HepG2 (cell line): ENCODE measurements around the gene ENO3. TPM values are rescaled to one million over a fixed set of nuclear protein-coding genes. Genes with fewer than 3 reads are reported as not detected.

Experiments used
- ARNTL ChIP-seq: sonication (generic); formaldehyde crosslinking; IDR thresholded peaks from 2 replicates; pipeline ENCODE4 v1.4.0; 2020; ENCODE audit warnings: mild to moderate bottlenecking, missing genetic modification reagents
- GMEB1 ChIP-seq: sonication (generic); formaldehyde crosslinking; IDR thresholded peaks from 2 replicates; pipeline ENCODE4 v1.5.1; 2020; ENCODE audit warnings: missing genetic modification reagents, mild to moderate bottlenecking, borderline replicate concordance
- HMGXB3 ChIP-seq: sonication (generic); formaldehyde crosslinking; IDR thresholded peaks from 2 replicates; pipeline ENCODE4 v1.4.0; 2020; ENCODE audit warnings: missing genetic modification reagents, borderline replicate concordance
- KIAA2018 ChIP-seq: sonication (generic); formaldehyde crosslinking; IDR thresholded peaks from 2 replicates; pipeline ENCODE4 v1.5.0; 2020; ENCODE audit warnings: mild to moderate bottlenecking, missing genetic modification reagents, borderline replicate concordance
- PATZ1 ChIP-seq: sonication (generic); formaldehyde crosslinking; IDR thresholded peaks from 2 replicates; pipeline ENCODE4 v1.4.0; 2020; ENCODE audit warnings: missing genetic modification reagents
- RBM22 ChIP-seq: fragments of 200-400 bp; formaldehyde crosslinking; optimal IDR thresholded peaks from 2 replicates; pipeline ENCODE3; 2017; ENCODE audit warnings: mild to moderate bottlenecking, low read length, moderate library complexity
- ZMAT3 ChIP-seq: sonication (generic); formaldehyde crosslinking; conservative IDR thresholded peaks from 2 replicates; pipeline ENCODE4 v1.7.0; 2021; ENCODE audit warnings: missing genetic modification reagents
- ZNF282 ChIP-seq: fragments of 450-650 bp; IDR thresholded peaks from 2 replicates; pipeline ENCODE4 v1.6.1; 2018; ENCODE audit not compliant: partially characterized antibody
- ZNF382 ChIP-seq: sonication (generic); formaldehyde crosslinking; IDR thresholded peaks from 2 replicates; pipeline ENCODE4 v1.5.0; 2020; ENCODE audit warnings: missing genetic modification reagents, mild to moderate bottlenecking, borderline replicate concordance
- ZNF563 ChIP-seq: sonication (generic); formaldehyde crosslinking; IDR thresholded peaks from 2 replicates; pipeline ENCODE4 v1.8.0; 2022; ENCODE audit warnings: mild to moderate bottlenecking, moderate library complexity, missing genetic modification reagents
- ZNF709 ChIP-seq: sonication (generic); formaldehyde crosslinking; IDR thresholded peaks from 2 replicates; pipeline ENCODE4 v1.5.0; 2020; ENCODE audit warnings: mild to moderate bottlenecking, missing genetic modification reagents
- polyA plus RNA-seq, 8 experiments: library from polyadenylated mRNA; depleted of rRNA in 3 of 8; stranded (reverse) in 7 of 8; unstranded in 1 of 8; fragments of >200 nt; fragmentation: Illumina TruSeq in 4 of 8; extraction: Trizol in 4 of 8; gene quantifications; 2 replicates each; pipeline versions ENCODE4 v1.2.1 to v1.2.3, GENCODE V29; 2011 to 2016; ENCODE audit warnings: low read depth in 4 of 8, missing spikeins in 1 of 8, mixed read lengths in 1 of 8; ENCODE audit not compliant: insufficient read depth in 1 of 8
- total RNA-seq, 5 experiments: library from RNA; depleted of rRNA; stranded (reverse); fragments of >200 nt; fragmentation: Illumina TruSeq; extraction: Trizol; gene quantifications; 2 replicates each; pipeline ENCODE4 v1.2.3, GENCODE V29; 2016; ENCODE audit warnings: low read depth in 1 of 5

ENO3 gene
- total and polyA plus RNA-seq, 2 of the 13 experiments (the other 11 are each of a cell fraction or from before 2014, with no cell fraction given) = 59.8 to 69.8 TPM

- TF ChIP-seq ZNF563 (no peak), PATZ1 (CRISPR knock-in tag) (peak; percentile 31; the same call in 1 of the 2 replicates), RBM22 (peak; percentile 53), ZMAT3 (CRISPR knock-in tag) (peak; percentile 79; the same call in 1 of the 2 replicates), ZNF382 (no peak), ZNF709 (CRISPR knock-in tag) (no peak), ZNF282 (peak; percentile 85), HMGXB3 (CRISPR knock-in tag) (peak; percentile 31; the same call in 1 of the 2 replicates), GMEB1 (peak; percentile 85), KIAA2018 (CRISPR knock-in tag) (no peak), ARNTL (CRISPR knock-in tag) (peak; percentile 48; the same call in 1 of the 2 replicates)
These were observed 10.9 kb upstream of the ENO3 start, which contains the start of the genes RNF167 and SLC25A11 (continued) for GRCh38 chr17:4939796-4940554.
